Right atrium auricular region (tissue), 2 donors: ENCODE measurements around the gene NYAP2. TPM values are rescaled to one million over a fixed set of nuclear protein-coding genes. Genes with fewer than 3 reads are reported as not detected.

Source experiments
- DNase-seq: peaks from one replicate; pipeline ENCODE4 v3.0.0-alpha.2; 2019; ENCODE audit warnings: low spot score
- H3K27ac ChIP-seq, 2 donors: fragments of 200-600 bp; sonication (generic); 1 replicate in 1 of 2; 2 replicates in 1 of 2; pipeline ENCODE4 v1.5.1; 2016 to 2019
- H3K27me3 ChIP-seq, 2 donors: fragments of 200-600 bp; sonication (generic); one replicate each; pipeline versions ENCODE4 v1.5.1 to v1.6.0; 2017 to 2019
- H3K36me3 ChIP-seq: fragments of 200-600 bp; sonication (generic); one replicate; pipeline ENCODE4 v1.5.1; 2016
- H3K4me1 ChIP-seq, 2 donors: fragments of 200-600 bp; sonication (generic); one replicate each; pipeline versions ENCODE4 v1.5.1 to v1.6.0; 2017 to 2019
- H3K4me3 ChIP-seq, 2 donors: fragments of 200-600 bp; sonication (generic); 1 replicate in 1 of 2; 2 replicates in 1 of 2; pipeline ENCODE4 v1.5.1; 2017 to 2019; ENCODE audit warnings: mild to moderate bottlenecking in 1 of 2, moderate library complexity in 1 of 2
- H3K9me3 ChIP-seq, 2 donors: fragments of 200-600 bp; sonication (generic); one replicate each; pipeline ENCODE4 v1.5.1; 2019
- total RNA-seq, 2 donors: library from RNA; depleted of rRNA; stranded (reverse); fragments of >200 nt; gene quantifications; one replicate each; pipeline ENCODE4 v1.1.0, GENCODE V29; 2016
- TF ChIP-seq, protein P1 (sequence below), 2 donors: fragments of 200-600 bp; sonication (generic); IDR thresholded peaks; one replicate each; pipeline ENCODE4 v1.5.1; 2019; ENCODE audit warnings: antibody characterized with exemption in 2 of 2

NYAP2 gene
- total RNA-seq, 2 donors from 2014 or later, result not detected

DNA sequence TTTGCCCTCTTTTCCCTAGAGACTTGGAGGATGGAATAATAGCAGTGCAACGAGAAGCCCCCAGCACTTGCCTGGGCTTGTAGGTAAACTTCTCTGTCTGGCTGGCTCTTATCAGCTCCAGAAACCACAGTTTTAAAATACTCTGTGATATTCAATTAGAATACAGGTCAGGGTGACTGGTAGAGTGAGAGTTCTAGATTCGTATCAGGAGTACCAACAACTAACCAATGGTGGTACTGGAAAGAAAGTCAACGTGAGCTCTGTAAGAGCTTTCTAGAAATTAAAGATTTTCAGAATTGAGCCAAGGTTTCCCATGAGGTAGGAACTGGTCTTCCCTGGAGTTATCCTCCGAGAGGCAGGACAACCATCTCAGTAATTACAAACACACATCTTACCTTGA lies 216.9 kb downstream of the NYAP2 start:
- no peaks in the 10 kb centered on the region for H3K9me3 ChIP-seq
- H3K4me3 ChIP-seq, result no peak overlapping the region
- DNase-seq, result no peak
- TF ChIP-seq, protein P1, sequence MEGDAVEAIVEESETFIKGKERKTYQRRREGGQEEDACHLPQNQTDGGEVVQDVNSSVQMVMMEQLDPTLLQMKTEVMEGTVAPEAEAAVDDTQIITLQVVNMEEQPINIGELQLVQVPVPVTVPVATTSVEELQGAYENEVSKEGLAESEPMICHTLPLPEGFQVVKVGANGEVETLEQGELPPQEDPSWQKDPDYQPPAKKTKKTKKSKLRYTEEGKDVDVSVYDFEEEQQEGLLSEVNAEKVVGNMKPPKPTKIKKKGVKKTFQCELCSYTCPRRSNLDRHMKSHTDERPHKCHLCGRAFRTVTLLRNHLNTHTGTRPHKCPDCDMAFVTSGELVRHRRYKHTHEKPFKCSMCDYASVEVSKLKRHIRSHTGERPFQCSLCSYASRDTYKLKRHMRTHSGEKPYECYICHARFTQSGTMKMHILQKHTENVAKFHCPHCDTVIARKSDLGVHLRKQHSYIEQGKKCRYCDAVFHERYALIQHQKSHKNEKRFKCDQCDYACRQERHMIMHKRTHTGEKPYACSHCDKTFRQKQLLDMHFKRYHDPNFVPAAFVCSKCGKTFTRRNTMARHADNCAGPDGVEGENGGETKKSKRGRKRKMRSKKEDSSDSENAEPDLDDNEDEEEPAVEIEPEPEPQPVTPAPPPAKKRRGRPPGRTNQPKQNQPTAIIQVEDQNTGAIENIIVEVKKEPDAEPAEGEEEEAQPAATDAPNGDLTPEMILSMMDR (IDR thresholded peaks at IDR 0.05), result no peak
- H3K27me3 ChIP-seq, result no peaks in the 10 kb centered on the region
- H3K36me3 ChIP-seq, result no peaks in the 10 kb centered on the region
- H3K27ac ChIP-seq, result no peak overlapping the region
- H3K4me1 ChIP-seq, result no peaks in the 10 kb centered on the region

DNA sequence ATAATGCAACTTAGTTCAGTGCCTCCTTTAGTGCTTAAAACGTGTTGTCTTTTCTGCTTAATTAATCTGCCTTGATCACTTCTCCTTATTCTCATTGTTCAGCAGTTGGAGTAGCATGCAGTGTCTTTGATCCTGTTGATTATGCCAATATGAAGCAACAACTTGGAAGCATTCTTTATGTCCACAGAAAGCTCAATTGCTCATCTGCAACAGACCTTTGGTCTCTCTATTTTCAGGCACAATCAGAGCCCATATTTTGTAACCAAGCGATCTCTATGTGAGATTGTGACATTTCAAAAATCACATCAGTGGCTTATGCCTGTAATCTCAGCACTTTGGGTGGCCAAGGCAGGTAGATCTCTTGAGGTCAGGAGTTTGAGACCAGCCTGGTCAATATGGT lies 217.3 kb downstream of the NYAP2 start:
- no peak for DNase-seq
- H3K36me3 ChIP-seq, result no peaks in the 10 kb centered on the region
- no peaks in the 10 kb centered on the region for H3K9me3 ChIP-seq
- H3K27me3 ChIP-seq, result no peaks in the 10 kb centered on the region
- TF ChIP-seq, protein P1 (IDR thresholded peaks at IDR 0.05), result no peak
- H3K27ac ChIP-seq, result no peak overlapping the region
- H3K4me1 ChIP-seq, result no peaks in the 10 kb centered on the region
- no peak overlapping the region for H3K4me3 ChIP-seq

DNA sequence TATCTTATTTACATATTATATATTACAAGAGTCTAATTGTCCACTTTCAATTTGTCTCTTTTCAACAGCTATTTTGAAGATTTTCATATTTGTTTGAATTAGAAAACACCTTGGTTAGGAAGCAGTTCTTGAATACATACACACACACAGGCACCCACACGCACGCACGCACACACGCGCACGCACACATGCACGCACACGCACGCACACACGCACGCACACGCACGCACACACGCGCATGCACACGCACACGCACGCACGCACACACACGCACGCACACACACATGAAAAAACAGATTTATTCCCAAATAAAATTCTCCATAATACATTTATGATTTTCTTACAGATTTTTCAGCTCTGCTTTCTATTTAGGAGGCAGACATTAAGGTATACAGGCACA lies 220.7 kb downstream of the NYAP2 start:
- no peaks in the 10 kb centered on the region for H3K9me3 ChIP-seq
- no peaks in the 10 kb centered on the region for H3K36me3 ChIP-seq
- no peaks in the 10 kb centered on the region for H3K27me3 ChIP-seq
- no peak overlapping the region for H3K4me3 ChIP-seq
- H3K27ac ChIP-seq, result no peak overlapping the region
- DNase-seq, result no peak
- H3K4me1 ChIP-seq, result no peaks in the 10 kb centered on the region
- TF ChIP-seq, protein P1 (IDR thresholded peaks at IDR 0.05), result no peak

DNA sequence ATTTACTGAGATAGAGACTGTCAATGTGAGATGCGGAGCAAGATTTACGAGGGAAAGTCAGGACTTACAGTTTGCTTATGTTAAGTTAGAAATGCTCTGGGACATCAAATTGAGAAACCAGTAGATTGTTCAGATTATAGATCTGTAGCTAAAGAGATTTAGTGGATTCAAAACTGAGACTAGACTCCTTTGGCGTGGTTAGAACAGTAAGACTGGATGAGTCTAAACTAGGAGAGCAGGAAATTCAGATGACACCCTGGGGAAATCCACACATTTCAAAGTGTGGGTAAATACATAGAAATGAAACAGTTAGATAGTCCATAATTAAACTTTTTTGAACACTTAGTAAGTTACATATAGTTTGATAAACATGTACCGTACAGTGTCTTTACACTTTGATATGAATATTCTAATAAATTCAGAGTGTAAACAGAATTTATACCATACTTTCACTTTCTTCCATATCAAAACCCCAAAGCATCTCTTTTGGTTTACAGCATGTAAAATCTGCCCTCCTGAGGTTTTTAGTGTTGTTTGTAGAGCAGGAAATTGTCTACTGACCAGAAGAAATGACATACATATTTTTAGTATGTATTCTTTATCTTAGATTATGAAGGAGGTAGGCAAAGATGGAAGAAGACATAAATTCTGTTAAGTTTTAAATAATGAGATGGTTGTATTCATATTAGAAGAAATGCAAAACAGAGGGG lies 231.5 kb downstream of the NYAP2 start:
- H3K4me3 ChIP-seq, result no peak overlapping the region
- no peaks in the 10 kb centered on the region for H3K36me3 ChIP-seq
- no peaks in the 10 kb centered on the region for H3K9me3 ChIP-seq
- no peak for DNase-seq
- TF ChIP-seq, protein P1 (IDR thresholded peaks at IDR 0.05), result no peak
- no peak overlapping the region for H3K27ac ChIP-seq
- H3K27me3 ChIP-seq, result no peaks in the 10 kb centered on the region
- H3K4me1 ChIP-seq, result no peaks in the 10 kb centered on the region

DNA sequence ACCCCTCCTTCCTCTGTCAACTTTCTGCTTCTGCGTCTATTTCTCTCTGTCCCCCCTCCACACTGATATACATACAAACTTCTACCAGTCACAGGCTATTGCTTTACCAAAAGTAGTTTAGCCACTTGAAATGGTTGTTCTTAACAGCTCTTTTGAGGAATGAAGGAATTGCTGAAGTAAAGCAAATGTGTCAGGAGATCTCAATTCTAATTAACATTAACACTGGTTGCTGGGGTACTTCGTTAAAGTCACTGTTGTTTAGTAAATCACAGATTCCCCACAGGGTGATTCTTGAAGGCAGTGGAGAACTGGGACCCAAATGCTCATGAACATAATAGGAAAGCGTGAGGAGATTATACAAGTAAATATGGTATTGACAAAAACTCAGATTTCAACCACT lies 232.8 kb downstream of the NYAP2 start:
- H3K4me3 ChIP-seq, result no peak overlapping the region
- TF ChIP-seq, protein P1 (IDR thresholded peaks at IDR 0.05), result no peak
- no peaks in the 10 kb centered on the region for H3K9me3 ChIP-seq
- no peaks in the 10 kb centered on the region for H3K4me1 ChIP-seq
- H3K36me3 ChIP-seq, result no peaks in the 10 kb centered on the region
- no peak for DNase-seq
- no peak overlapping the region for H3K27ac ChIP-seq
- no peaks in the 10 kb centered on the region for H3K27me3 ChIP-seq

DNA sequence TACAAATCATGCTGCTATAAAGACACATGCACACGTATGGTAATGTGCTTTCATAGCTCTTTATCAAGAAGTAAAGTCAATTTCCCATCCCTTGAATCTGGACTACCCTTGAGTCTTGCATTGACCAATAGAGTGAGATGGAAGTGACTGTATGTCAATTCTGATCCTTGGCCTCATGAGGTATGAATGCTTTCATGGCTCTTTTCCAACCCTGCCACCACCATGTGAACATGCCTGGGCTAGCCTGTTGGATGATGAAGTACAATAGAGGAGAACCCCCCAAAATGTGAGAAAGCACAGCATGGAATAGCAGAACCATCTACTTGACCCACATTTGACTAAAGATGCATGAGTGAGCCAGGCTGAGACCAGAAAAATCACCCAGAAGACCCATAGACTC lies 237.0 kb downstream of the NYAP2 start:
- no peaks in the 10 kb centered on the region for H3K36me3 ChIP-seq
- no peaks in the 10 kb centered on the region for H3K9me3 ChIP-seq
- no peak overlapping the region for H3K4me3 ChIP-seq
- DNase-seq, result no peak
- no peaks in the 10 kb centered on the region for H3K27me3 ChIP-seq
- H3K27ac ChIP-seq, result no peak overlapping the region
- no peaks in the 10 kb centered on the region for H3K4me1 ChIP-seq
- TF ChIP-seq, protein P1 (IDR thresholded peaks at IDR 0.05), result no peak
